GM21367 (cell line): ENCODE measurements around the gene RAB33B.
"Not testable (repeated sequence)": the region's sequence is repeated elsewhere in the genome, so short reads cannot be mapped to it uniquely, and the experiment has no call there.

Experiments used
- ATAC-seq: cut with Tn5 transposase; IDR thresholded peaks from one replicate; pipeline ENCODE4 v1.9.1; 2021; ENCODE audit not compliant: unreplicated experiment

RAB33B gene

DNA sequence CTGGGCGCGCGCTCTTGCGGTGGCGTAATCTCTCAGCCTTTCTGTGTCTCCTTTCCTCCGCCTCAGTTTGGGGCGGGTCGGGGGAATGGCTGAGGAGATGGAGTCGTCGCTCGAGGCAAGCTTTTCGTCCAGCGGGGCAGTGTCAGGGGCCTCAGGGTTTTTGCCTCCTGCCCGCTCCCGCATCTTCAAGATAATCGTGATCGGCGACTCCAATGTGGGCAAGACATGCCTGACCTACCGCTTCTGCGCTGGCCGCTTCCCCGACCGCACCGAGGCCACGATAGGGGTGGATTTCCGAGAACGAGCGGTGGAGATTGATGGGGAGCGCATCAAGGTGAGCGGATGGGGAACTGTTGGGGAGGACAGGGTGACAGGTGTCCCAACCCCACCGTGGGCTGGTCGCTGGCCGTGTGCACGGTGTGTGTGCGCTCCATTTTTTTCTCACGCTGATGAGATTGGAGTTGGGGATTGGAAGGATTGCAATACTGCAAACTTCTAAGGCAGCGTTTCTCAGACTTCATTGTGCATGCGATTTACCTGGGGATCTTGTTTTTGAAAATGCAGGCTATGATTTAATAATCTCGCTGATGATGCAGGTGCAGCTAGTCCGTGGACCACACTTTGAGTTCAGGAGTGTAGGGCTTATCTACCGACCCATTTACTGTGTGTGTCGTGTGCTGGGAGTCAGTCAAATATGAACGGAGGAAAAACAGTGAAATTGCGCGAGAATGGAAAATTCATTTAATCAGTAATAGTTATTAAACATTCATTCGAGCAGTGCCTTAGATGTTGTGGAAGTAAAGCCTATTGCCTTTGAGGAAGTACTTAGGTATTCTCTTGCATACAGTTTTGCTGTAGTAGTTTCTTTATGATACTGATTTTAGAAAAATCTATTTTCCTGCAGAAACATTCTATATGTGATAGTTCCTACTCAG is at the start of gene RAB33B:
Gene RAB33B, plus strand, starts transcription at position 11 of the 935 bp plus-strand sequence. Its CDS starts 75 bp downstream, at position 86.
- no peak for ATAC-seq

DNA sequence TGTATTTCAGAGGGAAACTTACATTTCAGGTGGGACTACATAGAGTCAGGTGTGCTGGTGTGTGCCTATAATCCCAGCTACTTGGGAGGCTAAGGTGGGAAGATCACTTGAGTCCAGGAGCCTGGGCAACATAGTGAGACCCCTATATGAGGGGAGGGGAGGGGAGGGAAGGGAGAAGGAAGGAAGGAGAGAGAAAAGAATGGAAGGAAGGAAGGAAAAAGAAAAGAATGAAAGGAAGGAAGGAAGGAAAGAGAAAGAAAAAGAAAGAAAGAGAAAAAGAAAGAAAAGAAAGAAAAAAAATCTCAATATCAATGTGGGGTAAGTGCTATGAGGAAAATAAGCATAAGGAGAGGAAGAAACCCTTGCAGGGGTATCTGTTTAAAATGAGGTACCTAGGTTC is 43.6 kb upstream of the RAB33B start:
- no peak for ATAC-seq

DNA sequence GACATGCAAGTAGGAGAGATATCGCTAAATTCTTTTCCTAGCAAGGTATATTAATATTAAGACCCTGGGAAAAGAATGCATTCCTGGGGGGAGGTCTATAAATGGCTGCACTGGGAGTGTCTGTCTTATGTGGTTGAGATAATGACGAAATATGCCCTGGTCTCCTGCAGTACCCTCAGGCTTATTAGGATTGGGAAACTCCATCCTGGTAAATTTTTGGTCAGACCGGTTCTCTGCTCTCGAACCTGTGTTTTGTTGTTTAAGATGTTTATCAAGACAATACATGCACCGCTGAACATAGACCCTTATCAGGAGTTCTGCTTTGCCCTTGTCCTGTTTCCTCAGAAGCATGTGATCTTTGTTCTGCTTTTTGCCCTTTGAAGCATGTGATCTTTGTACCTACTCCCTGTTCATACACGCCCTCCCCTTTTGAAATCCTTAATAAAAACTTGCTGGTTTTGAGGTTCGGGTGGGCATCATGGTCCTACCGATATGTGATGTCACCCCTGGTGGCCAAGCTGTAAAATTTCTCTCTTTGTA is 39.2 kb upstream of the RAB33B start:
- ATAC-seq = not testable (repeated sequence)

DNA sequence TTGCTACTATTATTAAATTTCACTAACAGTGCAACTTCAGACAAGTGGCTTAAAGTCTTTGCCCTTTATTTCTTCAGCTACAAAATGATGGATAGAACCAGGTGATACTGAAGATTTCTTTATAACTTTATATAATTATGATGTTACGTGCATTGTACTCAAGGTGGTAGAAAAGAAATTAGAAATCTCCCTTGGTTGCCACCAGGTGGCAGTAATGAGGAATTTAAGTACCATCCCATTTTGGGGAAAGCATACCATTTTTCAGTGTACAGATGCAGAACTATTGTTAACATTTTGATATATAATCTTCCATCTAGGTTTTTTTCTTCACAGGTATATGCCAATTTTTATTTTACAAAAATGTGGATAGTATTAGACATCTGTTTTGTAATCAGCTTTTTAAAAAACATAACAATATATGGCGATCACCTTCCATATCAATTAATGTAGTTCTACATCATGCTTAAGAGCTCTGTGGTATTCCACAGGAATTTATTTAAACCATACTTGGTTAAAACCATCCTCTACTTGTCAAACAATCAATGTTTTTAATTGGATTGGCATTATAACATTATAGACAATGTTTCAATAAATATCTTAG is 37.7 kb upstream of the RAB33B start:
- no peak for ATAC-seq

DNA sequence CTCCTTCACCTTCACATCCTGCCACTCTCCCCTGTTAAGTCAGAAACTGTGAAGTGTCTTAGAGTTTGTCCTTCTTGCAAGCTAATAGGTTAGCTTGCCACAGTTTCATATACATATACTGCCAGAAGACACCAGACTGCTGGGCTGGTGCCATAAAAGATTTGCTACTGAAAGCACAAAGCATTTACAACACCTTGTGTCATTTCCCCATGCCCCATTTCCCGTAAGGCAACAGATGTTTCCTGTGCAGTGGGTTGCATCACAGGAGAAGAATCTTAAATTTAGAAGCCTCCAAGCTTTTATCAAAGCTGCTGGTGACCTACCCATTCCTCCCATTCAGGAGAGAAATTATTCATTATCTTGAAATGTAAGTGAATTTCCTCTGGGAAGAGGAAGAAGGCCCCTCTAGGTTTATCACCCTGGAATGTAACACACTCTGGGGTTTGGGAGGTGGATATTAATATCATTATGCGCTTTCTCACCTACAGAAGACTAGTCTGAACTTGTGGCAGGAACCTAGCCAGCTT is 34.5 kb upstream of the RAB33B start:
- peak; percentile 92 for ATAC-seq

DNA sequence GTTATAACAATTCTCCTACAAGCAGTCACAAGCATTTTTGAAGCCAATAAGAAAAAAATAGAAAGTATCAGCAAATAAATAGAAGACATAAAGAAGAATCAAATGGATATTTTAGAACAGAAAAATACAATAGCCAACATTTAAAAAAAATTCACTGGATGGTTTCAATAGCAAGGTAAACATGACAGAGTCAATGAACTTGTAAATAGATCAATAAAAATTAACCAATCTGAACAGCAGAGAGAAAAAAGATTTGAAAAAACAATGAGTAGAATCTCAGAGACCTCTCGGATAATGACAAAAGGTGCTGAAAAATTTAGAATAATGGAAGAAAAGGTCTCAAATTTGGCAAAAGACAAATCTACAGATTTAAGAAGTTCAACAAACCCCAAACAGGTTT is 33.3 kb upstream of the RAB33B start:
- no peak for ATAC-seq

DNA sequence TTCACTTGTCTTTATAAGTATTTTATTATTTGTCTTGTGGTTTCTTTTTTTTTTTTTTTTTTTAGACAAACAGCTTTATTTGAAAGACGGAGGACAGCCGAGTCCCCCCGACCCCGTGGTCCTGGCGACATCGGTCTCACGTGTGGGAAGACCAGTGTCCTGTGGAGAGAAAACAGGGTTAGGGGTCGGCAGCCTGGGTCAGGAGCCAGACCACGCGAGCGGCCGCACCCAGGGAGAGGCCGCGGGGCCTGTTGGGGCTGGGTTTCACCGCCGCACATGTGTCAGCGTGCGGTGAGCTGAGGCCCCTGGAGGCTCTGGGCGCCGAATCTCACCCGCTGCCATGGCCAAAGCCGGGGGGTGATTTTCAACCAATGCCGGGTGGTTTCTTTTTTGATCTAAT is 17.8 kb upstream of the RAB33B start:
- no peak for ATAC-seq

DNA sequence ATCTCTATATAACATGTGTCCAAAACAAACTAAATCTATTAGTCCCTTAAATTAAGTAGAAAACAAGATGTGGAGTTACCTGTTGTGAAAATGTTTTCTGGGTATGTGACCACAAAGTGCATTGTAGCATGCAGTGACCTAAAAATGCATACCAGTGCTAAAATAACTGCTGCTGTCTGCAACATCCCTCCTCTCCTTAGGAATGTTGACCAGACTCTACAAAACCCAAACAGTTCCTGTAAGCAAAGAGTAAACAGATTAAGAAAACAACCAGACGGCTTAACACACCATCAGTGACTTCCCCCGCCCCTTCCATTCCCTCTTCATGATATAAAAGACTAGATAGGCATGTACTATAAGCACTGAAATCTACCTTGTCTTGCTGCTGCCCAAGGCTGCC is 15.8 kb upstream of the RAB33B start:
- no peak for ATAC-seq

DNA sequence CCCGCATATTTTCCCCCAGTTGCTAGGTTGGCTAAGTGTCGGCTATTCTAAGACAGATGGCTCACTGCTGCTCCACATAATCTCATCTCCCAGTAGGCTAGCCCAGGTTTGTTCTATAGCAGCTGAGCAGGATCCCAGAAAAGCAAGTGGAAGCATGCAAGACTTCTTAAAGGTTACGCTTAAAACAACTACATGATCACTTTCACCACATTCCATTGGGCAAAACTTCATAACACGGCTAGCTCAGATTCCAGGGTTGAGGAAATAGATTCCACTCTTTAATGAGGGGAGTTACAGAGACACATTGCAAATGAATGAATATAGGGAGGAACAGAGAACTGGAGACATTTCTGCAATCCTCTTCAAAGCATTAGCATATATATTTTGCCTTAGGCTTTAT is 12.9 kb upstream of the RAB33B start:
- no peak for ATAC-seq

DNA sequence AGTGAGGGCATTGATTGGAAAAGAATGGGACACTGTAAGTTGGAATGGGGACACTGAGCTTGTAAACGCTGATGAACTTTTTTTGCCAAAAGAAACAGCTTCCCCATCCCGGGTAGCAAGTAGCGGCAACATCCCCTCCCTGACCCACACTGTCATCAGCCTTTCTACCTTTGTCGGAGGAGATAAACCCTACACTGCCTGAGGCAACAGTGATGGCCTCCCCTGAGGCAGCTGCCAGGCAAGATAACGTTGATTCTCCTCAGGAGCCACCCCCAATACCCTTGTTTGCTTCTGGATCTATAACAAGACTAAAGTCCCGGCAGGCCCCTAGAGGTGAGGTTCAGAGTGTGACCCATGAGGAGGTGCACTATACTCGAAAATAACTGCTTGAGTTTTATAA is 10.3 kb upstream of the RAB33B start:
- ATAC-seq = no peak

DNA sequence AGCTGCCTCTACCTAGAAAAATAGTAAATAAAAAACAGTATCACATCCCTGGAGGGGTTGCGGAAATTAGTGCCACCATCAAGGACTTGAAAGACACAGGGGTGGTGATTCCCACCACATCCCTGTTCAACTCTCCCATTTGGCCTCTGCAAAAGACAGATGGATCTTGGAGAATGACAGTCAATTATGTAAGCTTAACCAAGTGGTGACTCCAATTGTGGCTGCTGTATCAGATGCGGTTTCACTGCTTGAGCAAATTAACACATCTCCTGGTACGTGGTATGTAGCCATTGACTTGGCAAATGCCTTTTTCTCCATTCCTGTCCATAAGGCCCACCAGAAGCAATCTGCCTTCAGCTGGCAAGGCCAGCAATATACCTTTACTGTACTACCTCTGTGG is 9.0 kb upstream of the RAB33B start:
- not testable (repeated sequence) for ATAC-seq

DNA sequence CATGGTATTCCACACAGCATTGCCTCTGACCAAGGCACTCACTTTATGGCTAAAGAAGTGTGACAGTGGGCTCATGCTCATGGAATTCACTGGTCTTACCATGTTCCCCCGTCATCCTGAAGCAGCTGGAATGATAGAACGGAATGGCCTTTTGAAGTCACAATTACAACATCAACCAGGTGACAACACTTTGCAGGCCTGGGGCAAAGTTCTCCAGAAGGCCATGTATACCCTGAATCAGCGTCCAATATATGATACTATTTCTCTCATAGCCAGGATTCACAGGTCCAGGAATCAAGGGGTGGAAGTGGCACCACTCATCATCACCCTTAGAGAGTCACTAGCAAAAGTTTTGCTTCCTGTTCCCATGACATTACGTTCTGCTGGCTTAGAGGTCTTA is 6.8 kb upstream of the RAB33B start:
- not testable (repeated sequence) for ATAC-seq

DNA sequence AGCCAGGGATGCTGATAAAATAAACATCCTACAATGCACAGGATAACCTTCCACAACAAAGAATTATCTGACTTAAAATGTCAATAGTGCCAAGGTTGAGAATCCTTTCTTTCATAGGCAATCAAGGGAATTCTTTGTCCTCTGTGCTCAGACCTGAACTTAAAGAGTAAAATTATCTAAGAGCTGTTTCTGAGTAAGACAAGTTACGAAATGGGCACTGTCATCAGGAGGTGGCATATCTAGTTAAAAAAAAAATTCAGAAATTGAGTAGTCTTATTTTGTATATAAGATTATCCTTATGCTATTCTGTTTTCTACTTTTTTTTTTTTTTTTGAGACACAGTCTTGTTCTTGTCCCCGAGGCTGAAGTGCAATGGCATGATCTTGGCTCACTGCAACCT is 3.3 kb upstream of the RAB33B start:
- no peak for ATAC-seq

DNA sequence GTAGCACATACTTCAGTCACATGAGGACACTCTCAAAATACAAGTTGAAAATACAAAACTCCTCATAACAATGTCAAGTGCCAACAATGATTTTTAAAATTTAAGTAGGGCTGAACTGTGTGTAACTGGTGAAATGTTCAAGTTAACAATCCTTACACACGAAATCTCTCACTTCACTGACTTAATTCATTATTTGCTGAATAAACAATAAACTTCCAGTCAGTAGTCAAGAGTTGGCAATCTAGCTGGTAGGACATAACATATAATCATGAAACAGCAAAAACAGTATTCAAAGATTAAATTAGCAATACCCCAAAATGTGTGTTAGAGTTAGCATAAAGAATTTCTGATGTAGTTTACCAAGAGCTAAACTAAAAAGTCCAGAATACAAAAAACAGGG is 1.9 kb upstream of the RAB33B start:
- no peak for ATAC-seq

DNA sequence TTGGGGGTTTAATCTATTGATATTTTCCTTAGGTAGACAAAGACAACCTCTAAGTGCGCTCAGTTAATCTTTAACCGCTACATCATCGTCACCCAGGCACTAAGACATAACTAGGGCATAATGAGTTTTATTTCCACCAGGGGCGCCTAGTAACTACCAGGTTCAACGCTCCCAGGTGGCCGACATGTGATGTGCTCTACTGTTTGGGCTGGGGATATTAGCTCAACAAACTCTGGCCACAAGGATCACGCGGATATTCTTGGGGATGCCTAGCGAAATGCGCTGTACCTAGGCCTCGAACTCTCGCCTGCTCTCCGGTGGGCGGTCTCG is 915 bp upstream of the RAB33B start:
- ATAC-seq = peak; percentile 41

DNA sequence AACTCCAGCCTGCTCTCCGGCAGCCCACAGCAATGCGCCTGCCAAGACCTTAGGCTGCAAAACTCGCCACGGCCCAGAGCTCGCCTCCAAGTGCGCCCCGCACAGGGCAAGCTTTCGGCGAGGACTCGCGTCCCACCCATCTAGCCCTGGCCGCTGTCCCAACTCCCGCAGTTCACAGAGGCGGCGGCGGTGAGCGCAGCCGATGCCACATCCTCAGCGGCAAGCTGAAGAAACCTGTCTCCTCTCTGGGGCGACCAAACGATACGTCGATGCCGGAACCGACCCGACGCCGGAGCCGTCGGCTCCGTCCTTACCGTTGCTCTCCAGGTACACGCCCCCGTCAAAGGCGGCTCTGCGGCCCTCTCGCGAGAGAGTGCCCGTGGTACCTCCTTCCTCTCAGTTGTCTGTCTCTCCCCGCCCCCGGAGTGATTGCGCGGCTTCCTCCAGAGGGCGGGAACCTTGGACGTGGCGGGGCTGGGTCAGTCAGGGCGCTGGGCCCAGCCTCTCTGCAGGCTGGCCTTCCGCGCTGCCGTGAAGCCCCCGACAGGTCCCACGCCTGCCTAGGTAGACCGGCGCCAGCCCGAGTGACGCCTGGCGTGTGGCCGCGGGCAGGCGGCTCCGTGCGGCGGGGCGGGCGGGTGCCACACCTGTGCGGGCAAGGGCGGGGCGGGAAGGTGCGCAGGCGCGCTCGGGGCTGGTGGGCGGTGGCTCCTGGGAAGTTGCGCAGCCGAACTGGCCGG is 380 bp upstream of the RAB33B start:
- ATAC-seq = peak; percentile 91

DNA sequence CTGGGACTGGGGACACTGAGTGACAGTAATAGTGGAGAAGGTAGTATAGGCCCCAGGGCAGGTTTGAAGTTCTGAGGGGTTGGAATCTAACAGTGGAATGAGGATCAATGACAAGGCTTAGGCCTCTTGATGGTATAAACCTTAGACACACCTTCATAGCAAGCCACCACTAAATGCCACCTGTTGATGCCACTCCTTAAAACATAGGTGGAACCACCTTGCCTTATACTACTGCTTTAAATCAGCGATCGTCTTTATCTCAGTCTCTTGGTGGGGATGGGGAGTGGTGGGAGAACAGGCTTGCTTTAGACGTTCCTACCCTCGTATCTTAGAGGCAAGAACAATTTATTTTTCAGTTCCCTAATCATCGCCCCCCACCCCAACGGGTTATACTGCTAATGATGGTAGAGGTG is 1.2 kb downstream of the RAB33B start:
- ATAC-seq = no peak

DNA sequence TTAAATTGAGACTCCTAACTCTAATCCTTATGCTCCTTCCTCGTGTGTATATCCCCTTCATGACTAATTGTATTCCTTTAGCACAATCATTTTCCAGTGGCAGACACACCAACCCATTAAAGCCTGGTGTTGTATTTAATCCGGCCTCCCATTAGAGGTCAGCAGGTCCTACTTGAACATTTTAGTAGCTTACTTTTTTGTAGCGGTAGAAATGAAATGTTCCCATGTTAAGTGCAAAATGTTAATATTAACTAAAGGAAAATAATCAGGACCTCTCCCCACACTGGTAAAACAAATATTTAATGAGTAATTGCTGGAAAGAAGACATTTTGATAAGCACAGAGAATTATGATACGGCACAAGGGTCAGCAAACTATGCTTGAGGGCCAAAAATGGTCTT is 3.4 kb downstream of the RAB33B start:
- ATAC-seq = no peak

DNA sequence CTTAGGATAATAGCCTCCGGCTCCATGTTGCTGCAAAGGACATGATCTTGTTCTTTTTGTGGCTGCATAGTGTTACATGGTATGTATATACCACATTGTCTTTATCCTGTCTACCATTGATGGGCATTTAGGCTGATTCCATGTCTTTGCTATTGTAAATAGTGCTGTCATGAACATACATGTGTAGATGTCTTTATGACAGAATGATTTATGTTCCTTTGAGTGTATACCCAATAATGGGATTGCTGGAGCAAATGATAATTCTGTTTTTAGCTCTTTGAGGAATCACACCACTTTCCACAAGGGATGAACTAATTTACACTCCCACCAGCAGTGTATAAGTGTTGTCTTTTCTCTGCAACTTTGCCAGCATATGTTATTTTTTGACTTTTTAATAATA is 4.6 kb downstream of the RAB33B start:
- no peak for ATAC-seq

DNA sequence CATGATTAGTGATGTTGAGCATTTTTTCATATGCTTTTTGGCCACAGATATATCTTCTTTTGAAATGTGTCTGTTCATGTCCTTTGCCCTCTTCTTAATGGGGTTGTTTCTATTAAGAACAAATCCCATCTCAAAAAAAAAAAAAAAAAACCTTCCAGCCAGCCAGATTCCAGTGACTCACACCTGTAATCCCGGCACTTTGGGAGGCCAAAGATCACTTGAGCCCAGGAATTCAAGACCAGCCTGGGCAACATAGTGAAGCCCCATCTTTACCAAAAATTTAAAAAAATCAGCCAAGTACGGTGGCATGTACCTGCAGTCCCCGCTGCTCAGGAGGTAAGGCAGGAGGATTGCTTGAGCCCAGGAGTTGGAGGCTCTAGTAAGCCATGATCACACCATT is 5.1 kb downstream of the RAB33B start:
- no peak for ATAC-seq

DNA sequence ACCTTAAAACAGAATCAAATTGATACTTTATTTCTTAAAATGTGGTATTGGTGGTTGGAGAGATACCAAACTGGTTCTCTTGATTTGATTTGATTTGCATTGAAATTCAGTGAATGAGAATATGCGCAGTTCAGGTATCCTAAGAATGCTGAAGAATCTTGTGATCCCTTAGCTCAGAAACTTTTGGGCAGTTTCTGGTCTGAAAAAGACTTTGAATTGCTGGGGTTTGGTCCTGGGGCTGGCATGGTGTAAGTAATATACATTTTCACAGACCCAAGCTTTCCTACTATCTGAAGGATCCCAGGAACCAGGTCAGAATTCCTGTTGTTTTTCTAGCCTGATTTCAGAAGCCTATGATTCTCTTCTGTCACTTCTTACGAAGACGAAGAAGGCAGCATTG is 6.6 kb downstream of the RAB33B start:
- no peak for ATAC-seq
